Hematopoietic multipotent progenitor cell treated with erythropoietin and hydrocortisone succinate and interleukin-3 and kit ligand, for 8 days (in vitro differentiated cells): ENCODE results near the gene KRTAP5-4.
"Not testable (repeated sequence)": the region's sequence is repeated elsewhere in the genome, so short reads cannot be mapped to it uniquely, and the experiment has no call there.

Source experiments
- DNase-seq: peaks from one replicate; pipeline ENCODE4 v3.0.0-alpha.2; 2015

The KRTAP5-4 gene

DNA sequence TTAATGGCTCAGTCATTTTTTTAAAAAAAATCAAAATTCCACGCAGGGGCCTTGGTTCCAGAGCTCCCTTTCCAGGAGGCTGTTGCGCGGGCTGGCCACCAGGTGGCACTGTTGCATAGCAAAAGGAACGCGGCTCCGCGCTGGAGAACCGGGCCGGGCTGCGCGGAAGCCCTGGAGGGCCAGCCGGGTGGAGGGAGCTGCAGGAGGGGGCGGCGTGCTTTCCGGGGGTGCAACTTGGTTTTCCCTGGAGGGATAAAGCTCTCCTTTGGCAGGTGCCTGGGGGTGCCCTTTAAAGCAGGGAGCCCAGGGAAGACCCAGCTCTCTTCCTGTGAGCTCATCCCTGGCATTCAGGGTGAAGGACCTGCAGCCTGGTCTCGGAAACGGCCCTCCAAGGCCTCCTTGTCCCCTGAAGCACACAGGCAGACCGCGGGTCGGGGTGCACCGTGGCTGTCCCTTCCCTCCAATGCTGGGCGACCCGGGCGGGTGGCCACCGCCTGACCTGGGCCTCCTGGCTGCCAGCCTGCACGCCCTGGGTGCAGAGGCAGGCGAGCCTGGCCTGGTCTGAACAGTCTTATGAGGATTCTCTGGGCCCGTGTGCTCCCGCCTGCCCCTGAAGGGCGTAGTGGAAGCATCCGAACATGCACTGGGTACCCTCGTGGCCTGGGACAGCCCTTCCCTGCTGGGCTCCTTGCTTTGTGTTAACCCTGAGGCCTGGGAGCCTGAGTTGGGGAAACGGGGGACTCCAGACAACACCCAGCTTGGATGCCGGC, 31.0 kb upstream of the KRTAP5-4 start:
- DNase-seq = peak; percentile 37

GRCh38 chr11:1652442-1652770, 30.5 kb upstream of the KRTAP5-4 start:
- DNase-seq = no peak

DNA sequence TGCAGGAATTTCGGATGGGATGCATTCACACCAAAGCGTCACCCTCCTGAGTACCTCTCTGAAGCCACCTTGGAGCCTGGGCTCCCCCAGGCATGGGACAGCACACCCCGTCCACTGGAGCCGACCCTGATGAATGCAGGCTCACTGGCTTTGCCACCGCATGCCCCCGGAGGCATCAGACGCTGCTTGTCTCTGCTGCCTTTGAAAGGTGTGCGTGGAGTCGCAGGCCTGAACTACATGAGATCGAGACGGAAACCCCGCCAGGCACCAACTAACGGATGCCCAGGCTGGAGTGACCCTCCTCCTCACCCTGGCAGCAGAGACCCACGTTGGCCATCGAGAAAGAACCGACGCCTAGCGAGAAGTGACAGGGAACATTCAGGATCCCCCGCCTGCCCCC, 30.1 kb upstream of the KRTAP5-4 start:
- no peak for DNase-seq

GRCh38 chr11:1651411-1651980, 29.6 kb upstream of the KRTAP5-4 start:
- DNase-seq = no peak

DNA sequence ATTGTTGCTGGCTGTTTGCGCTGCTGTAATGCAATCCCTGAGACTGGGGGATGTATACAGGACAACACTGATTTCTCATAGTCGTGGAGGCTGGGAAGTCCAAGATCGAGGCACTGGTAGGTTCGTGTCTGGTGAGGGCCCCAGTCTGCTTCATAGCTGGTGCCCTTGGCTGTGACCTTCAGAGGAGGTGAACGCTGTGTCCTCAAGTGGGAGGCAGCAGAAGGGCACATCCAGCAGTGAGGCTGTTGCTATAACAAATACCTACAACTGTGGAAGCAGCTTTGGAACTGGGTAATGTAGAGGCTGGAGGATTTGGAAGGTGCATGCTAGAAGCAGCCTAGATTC, 29.0 kb upstream of the KRTAP5-4 start:
- no peak for DNase-seq

DNA sequence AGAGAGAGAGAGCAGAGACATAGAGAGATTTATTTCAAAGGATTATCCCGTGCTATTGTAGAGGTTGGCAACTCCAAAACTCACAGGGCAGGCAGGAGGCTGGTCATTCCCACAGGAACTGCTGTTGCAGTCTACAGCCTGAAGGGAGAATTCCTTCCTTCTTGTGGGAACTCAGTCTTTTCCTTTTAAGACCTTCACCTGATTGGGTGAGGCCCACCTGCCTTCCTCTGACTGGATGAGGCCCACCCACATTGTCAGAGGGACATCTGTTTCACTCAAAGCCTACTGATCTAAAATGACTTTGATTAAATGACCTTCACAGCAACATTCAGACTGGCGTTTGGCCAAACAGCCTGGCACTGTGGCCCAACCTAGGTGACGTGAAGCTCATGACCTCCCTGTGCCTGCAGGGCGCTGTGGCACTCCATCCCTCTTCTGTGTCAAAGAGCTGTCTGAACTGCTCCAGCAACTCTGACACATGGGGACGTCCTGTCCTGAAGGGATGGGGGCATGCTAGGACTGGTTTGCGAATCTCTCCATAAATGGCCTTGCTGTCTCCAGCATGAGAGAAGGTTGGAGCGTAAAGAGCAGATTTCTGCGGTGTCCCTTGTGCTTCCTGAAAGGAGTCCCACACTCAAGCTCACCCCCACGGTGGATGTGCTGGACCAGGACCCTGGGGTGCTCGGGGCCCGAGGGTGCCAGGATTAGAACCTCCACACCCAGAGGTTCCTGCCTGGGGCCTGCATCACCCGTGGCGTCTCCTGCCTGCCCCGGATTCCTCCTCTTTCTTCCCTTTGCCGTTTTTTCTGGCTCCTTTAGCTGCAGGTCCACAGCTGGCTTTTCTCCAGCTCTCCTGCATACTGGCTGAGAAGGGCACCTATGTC, 28.3 kb upstream of the KRTAP5-4 start:
- DNase-seq = no peak

- DNase-seq = no peak
Measured at GRCh38 chr11:1648653-1649420, 26.9 kb upstream of the KRTAP5-4 start.

GRCh38 chr11:1647901-1648652, 26.1 kb upstream of the KRTAP5-4 start:
- DNase-seq = no peak

DNA sequence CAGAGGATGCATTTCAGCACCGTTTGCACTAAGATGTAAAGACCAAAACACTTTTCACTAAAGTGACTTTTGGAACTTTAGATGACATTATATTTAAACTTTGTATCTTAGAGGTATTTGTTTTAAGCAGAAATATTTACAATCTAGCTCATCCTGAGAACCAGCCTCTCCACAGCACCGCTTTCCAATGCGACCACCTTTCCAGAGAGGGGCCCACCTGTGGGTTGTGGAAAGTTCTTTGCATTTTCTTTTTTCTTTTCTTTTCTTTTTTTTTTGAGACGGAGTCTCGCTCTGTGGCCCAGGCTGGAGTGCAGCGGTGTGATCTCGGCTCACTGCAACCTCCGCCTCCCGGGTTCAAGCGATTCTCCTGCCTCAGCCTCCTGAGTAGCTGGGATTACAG, 24.6 kb upstream of the KRTAP5-4 start:
- DNase-seq = not testable (repeated sequence)

GRCh38 chr11:1645357-1645821, 23.5 kb upstream of the KRTAP5-4 start:
- DNase-seq = no peak

- no peak for DNase-seq
Measured at GRCh38 chr11:1644601-1645356, 22.8 kb upstream of the KRTAP5-4 start.

GRCh38 chr11:1643146-1643690, 21.3 kb upstream of the KRTAP5-4 start:
- no peak for DNase-seq

DNA sequence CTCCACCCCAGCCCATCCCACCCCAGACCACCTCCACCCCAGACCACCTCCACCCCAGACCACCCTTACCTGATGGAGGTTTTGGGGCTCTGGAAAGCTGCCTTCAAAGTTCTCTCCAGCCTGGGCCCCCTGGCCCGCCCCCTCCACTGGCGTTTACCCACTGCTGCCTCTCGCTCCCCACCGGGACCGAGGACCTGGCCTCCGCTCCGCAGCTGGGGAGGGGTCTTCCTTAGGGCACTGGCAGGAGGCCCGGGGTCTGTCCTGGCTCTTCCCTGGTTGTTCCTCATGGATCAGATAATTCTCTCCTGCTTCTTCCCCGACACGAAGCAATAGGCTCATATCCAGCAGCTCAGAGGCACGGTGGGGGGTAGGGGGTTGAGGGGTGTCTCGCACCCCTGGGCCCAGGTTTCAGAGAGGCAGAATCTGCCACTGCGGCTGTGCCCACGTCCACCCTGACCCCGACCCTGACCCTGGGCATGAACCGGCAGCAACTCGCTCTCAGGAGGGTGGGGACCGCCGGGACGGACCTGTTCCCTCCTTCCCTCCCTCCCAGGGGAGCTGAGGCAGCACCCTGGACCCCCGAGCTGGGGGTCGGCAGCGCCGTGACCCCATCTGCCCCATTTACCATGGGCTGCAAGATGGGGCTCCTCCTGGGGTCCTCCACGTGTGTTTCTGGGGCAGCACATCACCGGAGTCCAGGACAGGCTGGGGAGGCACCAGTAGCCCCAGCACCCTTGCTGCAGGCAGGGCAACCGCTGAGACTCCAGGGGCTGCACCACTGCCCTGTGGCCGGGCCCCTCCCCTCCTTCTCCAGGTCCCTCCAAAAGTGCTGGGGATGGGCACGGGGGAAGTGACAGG, 20.6 kb upstream of the KRTAP5-4 start:
- no peak for DNase-seq

DNA sequence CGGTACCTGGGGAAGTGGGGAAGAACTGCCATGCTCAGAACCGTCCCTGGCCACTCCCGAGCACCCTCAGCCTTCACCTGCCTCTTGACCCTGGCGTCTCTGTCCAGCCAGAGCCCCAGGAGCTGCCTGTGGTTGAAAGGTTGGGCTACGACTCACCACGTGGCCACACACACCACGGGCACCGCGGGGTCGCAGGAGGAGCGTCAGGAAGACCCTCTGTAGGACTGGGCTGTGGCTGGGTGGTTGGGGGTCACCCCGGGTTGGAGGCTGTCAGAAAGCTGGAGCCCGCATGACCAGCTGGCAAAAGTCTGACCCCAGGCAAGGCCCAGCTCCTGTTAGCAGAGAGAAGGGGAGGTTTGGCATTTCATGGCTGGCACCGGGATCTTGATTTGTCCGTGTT, 19.2 kb upstream of the KRTAP5-4 start:
- DNase-seq = no peak

- DNase-seq = peak; percentile 21
Measured at GRCh38 chr11:1640076-1640946, 18.4 kb upstream of the KRTAP5-4 start.

- no peak for DNase-seq
Measured at GRCh38 chr11:1639666-1640065, 17.7 kb upstream of the KRTAP5-4 start.

GRCh38 chr11:1639102-1639620, 17.2 kb upstream of the KRTAP5-4 start:
- DNase-seq = no peak

DNA sequence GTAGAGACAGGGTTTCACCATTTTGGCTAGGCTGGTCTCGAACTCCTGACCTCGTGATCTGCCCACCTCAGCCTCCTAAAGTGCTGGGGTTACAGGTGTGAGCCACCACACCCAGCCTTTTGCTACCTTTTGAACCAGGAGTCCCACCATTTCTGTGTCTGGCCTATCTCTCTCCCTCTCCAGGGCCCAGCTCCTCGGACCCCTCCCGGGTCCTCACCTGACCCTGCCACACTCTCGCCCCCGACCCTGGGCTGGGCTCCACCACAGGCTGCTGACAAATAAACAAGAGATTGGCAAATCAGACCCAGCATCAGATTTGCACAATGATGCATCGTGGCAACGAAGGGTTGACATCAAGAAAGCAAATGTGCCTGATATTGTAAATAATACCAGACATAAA, 16.4 kb upstream of the KRTAP5-4 start:
- no peak for DNase-seq

DNA sequence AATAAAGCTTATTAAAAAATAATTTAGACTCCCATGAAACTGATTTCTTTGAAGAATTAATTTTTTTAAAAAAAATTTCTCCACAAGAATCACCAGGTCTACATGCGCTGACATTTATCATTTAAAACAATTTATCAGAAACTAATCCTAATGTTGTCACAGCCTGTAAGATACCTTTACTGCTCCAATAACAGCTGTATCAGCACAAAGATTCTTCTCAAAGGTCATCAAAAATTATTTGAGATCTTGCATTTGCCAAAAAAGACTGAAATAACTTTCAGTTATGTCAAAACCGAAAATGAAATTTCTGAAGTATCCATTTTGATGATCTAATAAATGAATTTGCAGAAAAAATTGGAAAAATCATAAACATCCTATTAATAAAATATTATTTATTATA, 15.7 kb upstream of the KRTAP5-4 start:
- DNase-seq = no peak
